GM23338 (cell line): ENCODE results near the gene ABCF1. TPM values are rescaled to one million over a fixed set of nuclear protein-coding genes. Genes with fewer than 3 reads are reported as not detected.

Source experiments
- ATAC-seq: fragments of 200-7000 bp; cut with Tn5 transposase; 3 replicates; pipeline ENCODE4 v1.9.1; 2020
- DNase-seq: peaks from one replicate; pipeline ENCODE4 v3.0.0-alpha.2; 2015; ENCODE audit warnings: low spot score
- H2AFZ ChIP-seq: fragments of 200-600 bp; sonication (generic); 2 replicates; pipeline ENCODE4 v1.8.0; 2016; ENCODE audit warnings: antibody characterized with exemption, mild to moderate bottlenecking, moderate library complexity
- H3F3A ChIP-seq: fragments of 200-600 bp; sonication (generic); replicated peaks from 2 replicates; pipeline ENCODE4 v1.8.0; 2017; ENCODE audit warnings: antibody characterized with exemption, mixed run types, low read depth
- H3K27ac ChIP-seq: fragments of 200-600 bp; sonication (generic); 2 replicates; pipeline ENCODE4 v1.6.1; 2016; ENCODE audit warnings: low read depth
- H3K27me3 ChIP-seq: fragments of 200-600 bp; sonication (generic); 2 replicates; pipeline ENCODE4 v1.8.0; 2016; ENCODE audit warnings: mild to moderate bottlenecking, mixed run types, moderate library complexity; ENCODE audit not compliant: insufficient read depth
- H3K36me3 ChIP-seq: fragments of 200-600 bp; sonication (generic); 2 replicates; pipeline ENCODE4 v1.8.0; 2016; ENCODE audit warnings: mild to moderate bottlenecking; ENCODE audit not compliant: insufficient read depth
- H3K4me1 ChIP-seq: fragments of 200-600 bp; sonication (generic); 2 replicates; pipeline ENCODE4 v1.8.0; 2016; ENCODE audit warnings: mild to moderate bottlenecking, moderate library complexity; ENCODE audit not compliant: insufficient read depth
- H3K4me2 ChIP-seq: fragments of 200-600 bp; sonication (generic); 2 replicates; pipeline ENCODE4 v1.7.1; 2017; ENCODE audit warnings: mixed run types
- H3K4me3 ChIP-seq: fragments of 200-600 bp; sonication (generic); 2 replicates; pipeline ENCODE4 v1.6.1; 2016; ENCODE audit warnings: mixed run types
- H3K79me2 ChIP-seq: fragments of 200-600 bp; sonication (generic); replicated peaks from 2 replicates; pipeline ENCODE4 v1.8.0; 2017; ENCODE audit warnings: mild to moderate bottlenecking; ENCODE audit not compliant: insufficient read depth
- H3K9me2 ChIP-seq: fragments of 200-600 bp; sonication (generic); 2 replicates; pipeline ENCODE4 v1.8.0; 2017; ENCODE audit not compliant: insufficient read depth
- H4K20me1 ChIP-seq: fragments of 200-600 bp; sonication (generic); replicated peaks from 2 replicates; pipeline ENCODE4 v1.8.0; 2017; ENCODE audit warnings: mild to moderate bottlenecking; ENCODE audit not compliant: insufficient read depth
- H3K27ac Mint-ChIP-seq: 2 replicates; pipeline ENCODE4 v1.8.0; 2020; ENCODE audit warnings: inconsistent platforms, mild to moderate bottlenecking, moderate library complexity, mixed read lengths
- H3K27me3 Mint-ChIP-seq: 3 replicates; pipeline ENCODE4 v1.8.0; 2022; ENCODE audit warnings: low read depth, mild to moderate bottlenecking, moderate library complexity, mixed read lengths, inconsistent platforms; ENCODE audit not compliant: insufficient read depth, poor library complexity
- H3K36me3 Mint-ChIP-seq: 3 replicates; pipeline ENCODE4 v1.8.0; 2021; ENCODE audit warnings: low read depth, mild to moderate bottlenecking, inconsistent platforms, moderate library complexity, mixed read lengths
- H3K4me1 Mint-ChIP-seq: 3 replicates; pipeline ENCODE4 v1.8.0; 2020; ENCODE audit warnings: mild to moderate bottlenecking, inconsistent platforms, mixed read lengths
- H3K4me3 Mint-ChIP-seq: 3 replicates; pipeline ENCODE4 v1.8.0; 2021; ENCODE audit warnings: moderate library complexity, mild to moderate bottlenecking, inconsistent platforms, mixed read lengths
- H3K9me3 Mint-ChIP-seq: 3 replicates; pipeline ENCODE4 v1.8.0; 2020; ENCODE audit warnings: moderate library complexity, mild to moderate bottlenecking, inconsistent platforms, mixed read lengths
- CREB1 ChIP-seq: fragments of 250-450 bp; sonication (Bioruptor Pico); IDR thresholded peaks from 2 replicates; pipeline ENCODE4 v1.5.0; 2020; ENCODE audit warnings: low read depth, mild to moderate bottlenecking, moderate library complexity
- CTCF ChIP-seq, 2 experiments: fragments of 200-600 bp in 1 of 2; sonication (generic) in 1 of 2; conservative IDR thresholded peaks; 2 replicates each; pipeline versions ENCODE4 v1.5.1 to v1.6.1; 2016 to 2017; ENCODE audit warnings: antibody characterized with exemption in 2 of 2, low read depth in 2 of 2, mild to moderate bottlenecking in 2 of 2, moderate library complexity in 1 of 2
- ETS1 ChIP-seq: IDR thresholded peaks from 2 replicates; pipeline ENCODE4 v1.6.1; 2016; ENCODE audit warnings: antibody characterized with exemption
- EZH2 ChIP-seq: fragments of 200-600 bp; sonication (generic); IDR thresholded peaks from one replicate; pipeline ENCODE4 v1.8.0; 2017; ENCODE audit warnings: antibody characterized with exemption, mild to moderate bottlenecking, low read depth; ENCODE audit not compliant: unreplicated experiment
- EZH2phosphoT487 ChIP-seq: fragments of 200-600 bp; sonication (generic); IDR thresholded peaks from one replicate; pipeline ENCODE4 v1.8.1; 2018; ENCODE audit warnings: antibody characterized with exemption; ENCODE audit not compliant: unreplicated experiment
- JUNB ChIP-seq: IDR thresholded peaks from one replicate; pipeline ENCODE4 v1.6.1; 2016; ENCODE audit warnings: antibody characterized with exemption; ENCODE audit not compliant: unreplicated experiment
- NANOG ChIP-seq: IDR thresholded peaks from 2 replicates; pipeline ENCODE4 v1.6.1; 2016; ENCODE audit warnings: antibody characterized with exemption, borderline replicate concordance
- POLR2AphosphoS5 ChIP-seq: IDR thresholded peaks from 2 replicates; pipeline ENCODE4 v1.6.1; 2016; ENCODE audit warnings: antibody characterized with exemption, low read depth
- REST ChIP-seq: IDR thresholded peaks from one replicate; pipeline ENCODE4 v1.6.1; 2018; ENCODE audit warnings: antibody characterized with exemption; ENCODE audit not compliant: unreplicated experiment
- STAT1 ChIP-seq: IDR thresholded peaks from one replicate; pipeline ENCODE4 v1.6.1; 2016; ENCODE audit warnings: antibody characterized with exemption; ENCODE audit not compliant: unreplicated experiment
- ZNF114 ChIP-seq: fragments of 250-450 bp; sonication (Bioruptor Pico); IDR thresholded peaks from 2 replicates; pipeline ENCODE4 v1.5.0; 2020; ENCODE audit warnings: mild to moderate bottlenecking, moderate library complexity
- ZNF331 ChIP-seq: fragments of 250-450 bp; sonication (Bioruptor Pico); IDR thresholded peaks from 2 replicates; pipeline ENCODE4 v1.5.0; 2020; ENCODE audit warnings: low read depth, mild to moderate bottlenecking, moderate library complexity
- ZNF462 ChIP-seq: fragments of 250-450 bp; sonication (Bioruptor Pico); IDR thresholded peaks from 2 replicates; pipeline ENCODE4 v1.5.0; 2020; ENCODE audit warnings: mild to moderate bottlenecking, moderate library complexity
- polyA plus RNA-seq: library from polyadenylated mRNA; unstranded; fragments of >200 nt; fragmentation: Nextera tagmentation; extraction: Ambion mirVana; gene quantifications from 2 replicates; pipeline ENCODE4 v1.2.1, GENCODE V29; 2016
- total RNA-seq: library from RNA; depleted of rRNA; stranded (reverse); fragments of >200 nt; shearing (Covaris generic); gene quantifications from 2 replicates; pipeline ENCODE4 v1.2.3, GENCODE V29; 2014

Gene ABCF1
- total and polyA plus RNA-seq, 2 experiments from 2014 or later: 92.6 to 244 TPM

- Histone ChIP-seq H4K20me1 (no peaks in the 10 kb centered on the region; the same call in 1 of the 2 replicates), H3K27ac (no peak overlapping the region), H3K9me2 (no peaks in the 10 kb centered on the region), H3K27me3 (no peaks in the 10 kb centered on the region), H2AFZ (no peak overlapping the region), H3K4me2 (0 out of 2 replicates have a peak overlapping the region, but pooled peaks have one; percentile 74), H3K36me3 (no peaks in the 10 kb centered on the region; the same call in 1 of the 2 replicates), H3K79me2 (no peaks in the 10 kb centered on the region), H3K4me3 (no peak overlapping the region), H3F3A (no peaks in the 10 kb centered on the region), H3K4me1 (peaks cover 7% of the 10 kb centered on the region; the same call in 1 of the 2 replicates)
- no peaks in the 10 kb centered on the region for H3K9me3 Mint-ChIP-seq
- H3K27ac Mint-ChIP-seq: no peak overlapping the region
- H3K36me3 Mint-ChIP-seq: 0 out of 3 replicates have a peak, but pooled peaks cover 7% of the 10 kb centered on the region
- H3K4me3 Mint-ChIP-seq: peak overlapping the region; percentile 61
- TF ChIP-seq STAT1: no peak
- no peak for TF ChIP-seq ZNF114
- TF ChIP-seq JUNB: no peak
- TF ChIP-seq ETS1: no peak
- no peak for TF ChIP-seq REST
- TF ChIP-seq POLR2AphosphoS5: no peak
- no peak for TF ChIP-seq CREB1
- no peak for TF ChIP-seq ZNF462 (CRISPR knock-in tag)
- TF ChIP-seq EZH2: no peak
- no peak for TF ChIP-seq CTCF (conservative IDR thresholded peaks at IDR 0.05; ENCODE audit: low read depth in 2 of 2)
- no peak for TF ChIP-seq NANOG
- no peak for TF ChIP-seq EZH2phosphoT487
- no peak for TF ChIP-seq ZNF331
- ATAC-seq (no peak), DNase-seq (no peak)
- peaks cover 12% of the 10 kb centered on the region for H3K27me3 Mint-ChIP-seq
- peaks cover 9% of the 10 kb centered on the region for H3K4me1 Mint-ChIP-seq
Measured at GRCh38 chr6:30542404-30542725, 28.9 kb upstream of the ABCF1 start.
